DND-41 (cell line): ENCODE results near the gene RASSF10.

ENCODE experiments used
- ATAC-seq: fragments of 200-7000 bp; cut with Tn5 transposase; 3 replicates; pipeline ENCODE4 v1.9.1; 2021; ENCODE audit warnings: low read depth; ENCODE audit not compliant: insufficient read depth
- DNase-seq: peaks from one replicate; pipeline ENCODE4 v3.0.0-alpha.2; 2020
- H2AFZ ChIP-seq: 2 replicates; pipeline ENCODE4 v1.6.0; 2012; ENCODE audit warnings: low read depth, low read length
- H3K27ac ChIP-seq: 2 replicates; pipeline ENCODE4 v1.5.1; 2012; ENCODE audit warnings: low read length, inconsistent platforms
- H3K27me3 ChIP-seq: fragments of 200-600 bp; sonication (generic); 2 replicates; pipeline ENCODE4 v1.6.0; 2012; ENCODE audit warnings: low read length, mild to moderate bottlenecking, inconsistent platforms; ENCODE audit not compliant: insufficient read depth, poor library complexity
- H3K36me3 ChIP-seq: 2 replicates; pipeline ENCODE4 v1.5.1; 2012; ENCODE audit warnings: low read length, inconsistent platforms; ENCODE audit not compliant: insufficient read depth
- H3K4me1 ChIP-seq: 2 replicates; pipeline ENCODE4 v1.5.1; 2012; ENCODE audit warnings: mild to moderate bottlenecking, low read length; ENCODE audit not compliant: insufficient read depth
- H3K4me2 ChIP-seq: 2 replicates; pipeline ENCODE4 v1.6.0; 2012; ENCODE audit warnings: mild to moderate bottlenecking, moderate library complexity, low read length, inconsistent platforms; ENCODE audit not compliant: insufficient read depth
- H3K4me3 ChIP-seq, 2 experiments: fragments of 200-600 bp in 1 of 2; shearing (Covaris generic) in 1 of 2; 2 replicates each; pipeline ENCODE4 v1.5.1; 2012 to 2016; ENCODE audit warnings: inconsistent platforms in 2 of 2, low read length in 2 of 2, mild to moderate bottlenecking in 2 of 2, low read depth in 1 of 2, moderate library complexity in 1 of 2
- H3K79me2 ChIP-seq: 2 replicates; pipeline ENCODE4 v1.6.0; 2012; ENCODE audit warnings: low read length, inconsistent platforms; ENCODE audit not compliant: insufficient read depth
- H3K9ac ChIP-seq: 2 replicates; pipeline ENCODE4 v1.6.0; 2012; ENCODE audit warnings: low read depth, mild to moderate bottlenecking, inconsistent platforms, low read length, moderate library complexity
- H3K9me3 ChIP-seq: 2 replicates; pipeline ENCODE4 v1.5.1; 2012; ENCODE audit warnings: low read length, moderate library complexity, mild to moderate bottlenecking, inconsistent platforms; ENCODE audit not compliant: insufficient read depth, severe bottlenecking
- H4K20me1 ChIP-seq: 2 replicates; pipeline ENCODE4 v1.6.0; 2012; ENCODE audit warnings: low read length; ENCODE audit not compliant: insufficient read depth
- CTCF ChIP-seq: IDR thresholded peaks from 2 replicates; pipeline ENCODE4 v1.5.1; 2012; ENCODE audit warnings: borderline replicate concordance, low read length, moderate library complexity, mild to moderate bottlenecking; ENCODE audit not compliant: poor library complexity, severe bottlenecking; ENCODE audit errors: extremely low read depth
- EZH2 ChIP-seq: IDR thresholded peaks from 3 replicates; pipeline ENCODE4 v1.6.1; 2012; ENCODE audit warnings: borderline replicate concordance, low read depth, mild to moderate bottlenecking, moderate library complexity, low read length, inconsistent platforms; ENCODE audit not compliant: severe bottlenecking

The RASSF10 gene

GRCh38 chr11:13019313-13019712 lies 10.2 kb downstream of the RASSF10 start:
- ATAC-seq (no peak), DNase-seq (no peak)
- Histone ChIP-seq H3K4me1 (no peaks in the 10 kb centered on the region), H3K79me2 (no peaks in the 10 kb centered on the region), H4K20me1 (no peaks in the 10 kb centered on the region), H2AFZ (no peak overlapping the region), H3K27ac (no peak overlapping the region), H3K9ac (no peak overlapping the region), H3K9me3 (no peaks in the 10 kb centered on the region), H3K4me2 (no peak overlapping the region), H3K27me3 (no peaks in the 10 kb centered on the region), H3K36me3 (no peaks in the 10 kb centered on the region), H3K4me3 (no peak overlapping the region)
- TF ChIP-seq CTCF (no peak), EZH2 (no peak)

GRCh38 chr11:13023423-13023822 lies 14.3 kb downstream of the RASSF10 start:
- no peak for ATAC-seq
- peaks cover 5% of the 10 kb centered on the region for H3K27me3 ChIP-seq
- no peak overlapping the region for H3K4me2 ChIP-seq
- H4K20me1 ChIP-seq, result no peaks in the 10 kb centered on the region
- no peak overlapping the region for H3K27ac ChIP-seq
- no peak for DNase-seq
- H2AFZ ChIP-seq, result no peak overlapping the region
- H3K4me3 ChIP-seq, result no peak overlapping the region
- no peak overlapping the region for H3K9ac ChIP-seq
- H3K79me2 ChIP-seq, result no peaks in the 10 kb centered on the region
- no peaks in the 10 kb centered on the region for H3K4me1 ChIP-seq
- no peak for TF ChIP-seq CTCF
- TF ChIP-seq EZH2, result no peak
- no peaks in the 10 kb centered on the region for H3K36me3 ChIP-seq
- H3K9me3 ChIP-seq, result no peaks in the 10 kb centered on the region

GRCh38 chr11:13026722-13027121 lies 17.6 kb downstream of the RASSF10 start:
- H2AFZ ChIP-seq, result no peak overlapping the region
- H4K20me1 ChIP-seq, result no peaks in the 10 kb centered on the region
- no peak for ATAC-seq
- no peaks in the 10 kb centered on the region for H3K4me1 ChIP-seq
- no peaks in the 10 kb centered on the region for H3K79me2 ChIP-seq
- no peak overlapping the region for H3K9ac ChIP-seq
- peaks cover 5% of the 10 kb centered on the region for H3K27me3 ChIP-seq
- H3K27ac ChIP-seq, result no peak overlapping the region
- DNase-seq, result no peak
- no peak for TF ChIP-seq EZH2
- no peak for TF ChIP-seq CTCF
- H3K4me3 ChIP-seq, result no peak overlapping the region
- H3K9me3 ChIP-seq, result no peaks in the 10 kb centered on the region
- H3K36me3 ChIP-seq, result no peaks in the 10 kb centered on the region
- no peak overlapping the region for H3K4me2 ChIP-seq

GRCh38 chr11:13028322-13028721 lies 19.2 kb downstream of the RASSF10 start:
- ATAC-seq (no peak), DNase-seq (no peak)
- Histone ChIP-seq H3K9ac (no peak overlapping the region), H3K4me3 (no peak overlapping the region), H3K9me3 (no peaks in the 10 kb centered on the region), H2AFZ (no peak overlapping the region), H4K20me1 (no peaks in the 10 kb centered on the region), H3K4me1 (no peaks in the 10 kb centered on the region), H3K27me3 (peaks cover 5% of the 10 kb centered on the region), H3K79me2 (no peaks in the 10 kb centered on the region), H3K36me3 (no peaks in the 10 kb centered on the region), H3K4me2 (no peak overlapping the region), H3K27ac (no peak overlapping the region)
- TF ChIP-seq CTCF (no peak), EZH2 (no peak)
